ENCODE data around the gene PDE6H. TPM values are rescaled to one million over a fixed set of nuclear protein-coding genes. Genes with fewer than 3 reads are reported as not detected.

Gene PDE6H
- polyA plus RNA-seq, 2 donors = not detected

DNA sequence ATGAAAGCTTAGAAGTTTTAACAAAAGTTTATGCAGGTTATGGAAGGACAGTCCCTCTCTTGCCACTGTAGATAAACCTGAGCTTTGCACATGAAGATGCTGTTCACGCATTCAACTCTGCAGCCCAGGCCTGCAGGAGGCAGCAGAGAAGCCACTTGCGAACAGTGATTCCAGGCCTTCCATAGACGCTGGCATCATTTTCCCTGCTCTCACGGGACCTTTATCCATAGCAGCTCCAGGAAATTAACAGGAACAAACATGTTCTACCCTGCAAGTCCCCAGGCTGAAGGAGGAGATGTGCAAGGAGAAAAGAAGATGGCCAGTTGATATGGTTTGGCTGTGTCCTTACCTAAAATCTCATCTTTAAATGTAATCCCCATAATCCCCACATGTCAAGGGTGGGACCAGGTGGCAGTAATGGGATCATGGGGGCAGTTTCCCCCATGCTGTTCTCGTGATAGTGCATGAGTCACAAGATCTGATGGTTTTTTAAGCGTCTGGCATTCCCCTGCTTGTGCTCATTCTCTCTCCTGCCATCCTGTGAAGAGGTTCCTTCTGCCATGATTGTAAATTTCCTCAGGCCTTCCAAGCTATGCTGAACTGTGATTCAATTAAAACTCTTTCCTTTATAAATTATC is 36.5 kb upstream of the PDE6H start:
- H3K27me3 ChIP-seq (ENCODE audit: control insufficient read depth in 1 of 2, insufficient read depth in 2 of 2, low read length in 2 of 2) = no peaks in the 10 kb centered on the region
- H3K36me3 ChIP-seq (ENCODE audit: control insufficient read depth in 2 of 2, insufficient read depth in 2 of 2, low read length in 1 of 2) = no peaks in the 10 kb centered on the region
- no peak overlapping the region for H3K27ac ChIP-seq (ENCODE audit: low read depth in 2 of 2, low read length in 1 of 2)
- H3K9me3 ChIP-seq (ENCODE audit: control insufficient read depth in 2 of 2, insufficient read depth in 1 of 2, low read depth in 1 of 2, low read length in 1 of 2) = no peaks in the 10 kb centered on the region
- 73 to 82% methylated on average over 6 of the region's 6 CpGs for WGBS, 2 donors
- H3K4me3 ChIP-seq (ENCODE audit: low read depth in 1 of 2, low read length in 2 of 2) = no peak overlapping the region
- no peaks in the 10 kb centered on the region for H3K4me1 ChIP-seq (ENCODE audit: control insufficient read depth in 2 of 2, insufficient read depth in 2 of 2, low read length in 1 of 2)

DNA sequence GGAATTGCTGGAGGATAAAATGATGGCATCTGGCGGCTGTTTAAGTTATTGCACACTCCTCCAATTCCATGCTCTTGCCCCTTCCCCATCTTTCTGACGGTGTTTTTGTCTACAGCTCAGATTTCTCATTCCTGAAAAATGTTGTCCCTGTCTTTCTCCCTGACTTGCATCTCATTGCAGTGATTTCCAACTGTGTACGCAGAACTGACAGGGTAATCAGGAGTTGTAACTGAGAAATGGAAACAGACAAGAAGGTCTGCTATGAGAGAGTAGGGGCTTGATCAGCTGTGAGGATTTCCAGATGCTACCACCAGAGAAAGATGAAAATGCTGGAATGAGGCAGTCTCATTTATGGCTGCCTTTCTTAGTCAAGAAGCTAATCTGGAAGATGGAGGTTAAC is 35.8 kb upstream of the PDE6H start:
- H3K4me3 ChIP-seq (ENCODE audit: low read depth in 1 of 2, low read length in 2 of 2) = no peak overlapping the region
- H3K9me3 ChIP-seq (ENCODE audit: control insufficient read depth in 2 of 2, insufficient read depth in 1 of 2, low read depth in 1 of 2, low read length in 1 of 2) = no peaks in the 10 kb centered on the region
- no peak overlapping the region for H3K27ac ChIP-seq (ENCODE audit: low read depth in 2 of 2, low read length in 1 of 2)
- no peaks in the 10 kb centered on the region for H3K36me3 ChIP-seq (ENCODE audit: control insufficient read depth in 2 of 2, insufficient read depth in 2 of 2, low read length in 1 of 2)
- H3K4me1 ChIP-seq (ENCODE audit: control insufficient read depth in 2 of 2, insufficient read depth in 2 of 2, low read length in 1 of 2) = no peaks in the 10 kb centered on the region
- H3K27me3 ChIP-seq (ENCODE audit: control insufficient read depth in 1 of 2, insufficient read depth in 2 of 2, low read length in 2 of 2) = no peaks in the 10 kb centered on the region
- WGBS, 2 donors = 80 to 92% methylated on average over 3 of the region's 3 CpGs

DNA sequence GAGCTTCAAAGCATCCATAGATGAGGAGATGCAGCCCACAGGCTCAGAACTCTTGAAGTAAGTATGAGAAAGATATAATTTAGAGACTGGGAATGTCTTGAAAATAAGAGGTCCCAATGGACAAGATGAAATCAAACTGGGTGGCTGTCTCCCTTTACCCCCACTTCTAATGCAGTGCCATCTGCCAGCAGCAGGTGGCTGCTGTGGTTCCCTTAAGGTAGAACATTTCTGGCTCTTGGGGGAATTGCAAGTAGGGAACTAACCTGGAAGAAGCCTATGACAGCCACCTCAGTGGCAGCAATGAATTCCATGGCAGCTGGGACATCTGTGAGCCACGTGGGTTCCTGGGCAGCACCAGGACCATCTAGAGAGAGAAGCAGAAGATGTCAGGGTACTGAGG is 35.2 kb upstream of the PDE6H start:
- no peak overlapping the region for H3K27ac ChIP-seq (ENCODE audit: low read depth in 2 of 2, low read length in 1 of 2)
- H3K9me3 ChIP-seq (ENCODE audit: control insufficient read depth in 2 of 2, insufficient read depth in 1 of 2, low read depth in 1 of 2, low read length in 1 of 2) = no peaks in the 10 kb centered on the region
- no peaks in the 10 kb centered on the region for H3K27me3 ChIP-seq (ENCODE audit: control insufficient read depth in 1 of 2, insufficient read depth in 2 of 2, low read length in 2 of 2)
- H3K4me3 ChIP-seq (ENCODE audit: low read depth in 1 of 2, low read length in 2 of 2) = no peak overlapping the region
- peaks cover 0 to 4% of the 10 kb centered on the region in 2 donors for H3K36me3 ChIP-seq (ENCODE audit: control insufficient read depth in 2 of 2, insufficient read depth in 2 of 2, low read length in 1 of 2)
- H3K4me1 ChIP-seq (ENCODE audit: control insufficient read depth in 2 of 2, insufficient read depth in 2 of 2, low read length in 1 of 2) = no peaks in the 10 kb centered on the region
- 76 to 81% methylated on average over 1 of the region's 1 CpG for WGBS, 2 donors

DNA sequence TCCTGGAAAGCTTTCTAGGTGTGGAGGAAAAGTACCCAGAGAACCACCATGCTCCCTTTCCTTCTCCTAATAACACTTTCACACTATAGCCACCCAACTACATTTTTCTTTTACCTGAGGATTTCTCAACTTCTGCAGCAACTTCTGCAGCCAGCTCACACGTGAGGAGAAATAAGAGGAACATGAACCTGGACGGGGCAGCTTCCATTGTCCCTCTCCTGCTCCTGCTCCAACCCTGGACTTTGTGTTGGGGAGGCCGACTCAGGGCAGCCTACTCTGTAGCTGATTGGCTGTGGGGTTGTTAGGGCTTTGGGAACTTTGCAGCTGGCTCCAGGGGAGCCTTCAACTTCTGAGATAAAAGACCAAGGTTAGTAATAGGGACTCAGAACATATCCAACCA is 34.5 kb upstream of the PDE6H start, which contains the start of gene ERP27:
ERP27 (minus strand) TSS at position 237 of the 400 bp plus-strand sequence; CDS start at position 208, 29 bp downstream.
- WGBS, 2 donors = 66 to 93% methylated on average over 3 of the region's 3 CpGs
- H3K4me1 ChIP-seq (ENCODE audit: control insufficient read depth in 2 of 2, insufficient read depth in 2 of 2, low read length in 1 of 2) = no peaks in the 10 kb centered on the region
- no peak within 1 kb of the TSS for H3K27ac ChIP-seq (ENCODE audit: low read depth in 2 of 2, low read length in 1 of 2)
- H3K4me3 ChIP-seq (ENCODE audit: low read depth in 1 of 2, low read length in 2 of 2) = no peak within 1 kb of the TSS
- no peaks in the 10 kb centered on the region for H3K9me3 ChIP-seq (ENCODE audit: control insufficient read depth in 2 of 2, insufficient read depth in 1 of 2, low read depth in 1 of 2, low read length in 1 of 2)
- H3K36me3 ChIP-seq (ENCODE audit: control insufficient read depth in 2 of 2, insufficient read depth in 2 of 2, low read length in 1 of 2) = peaks cover 0 to 4% of the 10 kb centered on the region in 2 donors
- H3K27me3 ChIP-seq (ENCODE audit: control insufficient read depth in 1 of 2, insufficient read depth in 2 of 2, low read length in 2 of 2) = no peaks in the 10 kb centered on the region

DNA sequence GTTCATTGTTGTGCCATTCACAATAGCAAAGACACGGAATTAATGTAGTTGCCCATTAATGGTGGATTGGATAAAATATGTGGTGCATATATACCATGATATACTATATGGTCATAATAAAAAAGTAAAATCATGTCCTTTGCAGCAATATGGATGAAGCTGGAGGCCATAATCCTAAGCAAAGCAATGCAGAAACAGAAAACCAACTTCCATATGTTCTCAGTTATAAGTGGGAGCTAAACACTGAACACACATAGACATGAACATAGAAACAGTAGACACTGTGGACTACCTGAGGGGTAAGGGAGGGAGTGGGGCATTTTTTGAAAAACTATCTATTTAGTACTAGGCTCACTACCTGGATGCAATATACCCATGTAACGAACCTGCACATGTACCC is 31.5 kb upstream of the PDE6H start:
- WGBS, 2 donors = 95 to 96% methylated on average over 2 of the region's 2 CpGs
- Histone ChIP-seq H3K36me3 (ENCODE audit: control insufficient read depth in 2 of 2, insufficient read depth in 2 of 2, low read length in 1 of 2) (peaks cover 2 to 4% of the 10 kb centered on the region in 2 donors), H3K27ac (ENCODE audit: low read depth in 2 of 2, low read length in 1 of 2) (no peak overlapping the region), H3K27me3 (ENCODE audit: control insufficient read depth in 1 of 2, insufficient read depth in 2 of 2, low read length in 2 of 2) (no peaks in the 10 kb centered on the region), H3K4me3 (ENCODE audit: low read depth in 1 of 2, low read length in 2 of 2) (no peak overlapping the region), H3K9me3 (ENCODE audit: control insufficient read depth in 2 of 2, insufficient read depth in 1 of 2, low read depth in 1 of 2, low read length in 1 of 2) (no peaks in the 10 kb centered on the region), H3K4me1 (ENCODE audit: control insufficient read depth in 2 of 2, insufficient read depth in 2 of 2, low read length in 1 of 2) (no peaks in the 10 kb centered on the region)

DNA sequence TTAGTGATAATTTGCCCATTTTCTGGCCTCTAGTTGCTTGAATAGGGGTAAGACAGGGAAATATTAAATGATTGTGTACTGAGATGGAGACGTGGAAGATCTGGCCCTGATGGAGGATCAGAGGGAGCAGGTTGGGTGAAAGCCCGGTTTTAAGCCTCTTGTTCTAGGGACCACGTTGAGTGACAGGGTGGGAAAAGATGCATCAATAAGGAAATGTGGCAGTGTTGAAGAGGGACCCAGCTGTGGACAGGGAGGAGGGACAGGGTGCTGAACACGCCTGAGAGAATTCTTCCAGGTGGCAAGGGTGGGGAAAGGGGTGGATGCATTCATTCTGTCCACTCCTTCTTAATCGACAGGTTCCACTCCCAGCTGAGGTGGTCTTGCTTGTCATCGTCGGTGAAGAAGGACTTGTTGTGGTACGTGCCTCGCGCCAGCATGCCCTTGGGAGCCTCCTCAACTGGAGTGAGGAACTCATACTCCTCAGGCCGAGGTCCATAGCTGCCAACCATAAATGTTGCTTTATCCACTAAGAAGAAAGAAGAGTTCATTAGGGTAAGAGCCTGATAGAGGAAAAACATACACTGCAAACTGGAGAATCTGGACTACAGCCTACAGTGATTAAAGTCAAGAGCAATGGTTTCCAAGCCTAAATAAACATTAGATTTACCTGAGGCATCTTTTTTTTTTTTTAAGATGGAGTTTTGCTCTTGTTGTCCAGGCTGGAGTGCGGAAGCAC is 30.5 kb upstream of the PDE6H start:
- Histone ChIP-seq H3K27ac (ENCODE audit: low read depth in 2 of 2, low read length in 1 of 2) (no peak overlapping the region), H3K4me3 (ENCODE audit: low read depth in 1 of 2, low read length in 2 of 2) (no peak overlapping the region), H3K36me3 (ENCODE audit: control insufficient read depth in 2 of 2, insufficient read depth in 2 of 2, low read length in 1 of 2) (peaks cover 2 to 4% of the 10 kb centered on the region in 2 donors), H3K27me3 (ENCODE audit: control insufficient read depth in 1 of 2, insufficient read depth in 2 of 2, low read length in 2 of 2) (no peaks in the 10 kb centered on the region), H3K4me1 (ENCODE audit: control insufficient read depth in 2 of 2, insufficient read depth in 2 of 2, low read length in 1 of 2) (no peaks in the 10 kb centered on the region), H3K9me3 (ENCODE audit: control insufficient read depth in 2 of 2, insufficient read depth in 1 of 2, low read depth in 1 of 2, low read length in 1 of 2) (no peaks in the 10 kb centered on the region)
- WGBS, 2 donors = 86 to 91% methylated on average over 12 of the region's 12 CpGs

DNA sequence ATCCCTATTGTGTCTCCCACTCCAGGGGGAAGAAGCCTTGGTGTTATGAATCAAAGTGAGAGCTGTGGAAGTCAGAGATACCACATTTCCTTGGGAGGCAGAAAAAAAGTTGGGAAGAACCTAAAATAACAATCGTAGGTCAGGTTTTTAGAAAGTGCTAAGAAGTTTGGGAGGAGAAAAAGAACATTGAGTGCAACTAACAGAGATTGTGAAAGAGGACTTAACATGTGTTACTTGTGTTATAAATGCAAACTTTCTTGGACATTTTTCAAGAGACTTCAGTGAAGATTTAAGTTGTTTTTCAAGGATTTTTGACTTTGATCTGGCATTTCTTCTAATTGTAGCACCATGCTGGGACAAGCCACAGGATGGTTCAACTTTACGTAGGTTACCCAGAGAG is 26.7 kb upstream of the PDE6H start:
- Histone ChIP-seq H3K27me3 (ENCODE audit: control insufficient read depth in 1 of 2, insufficient read depth in 2 of 2, low read length in 2 of 2) (no peaks in the 10 kb centered on the region), H3K9me3 (ENCODE audit: control insufficient read depth in 2 of 2, insufficient read depth in 1 of 2, low read depth in 1 of 2, low read length in 1 of 2) (no peaks in the 10 kb centered on the region), H3K27ac (ENCODE audit: low read depth in 2 of 2, low read length in 1 of 2) (peak overlapping the region in 1 of 2 donors; percentile 38), H3K4me3 (ENCODE audit: low read depth in 1 of 2, low read length in 2 of 2) (no peak overlapping the region), H3K36me3 (ENCODE audit: control insufficient read depth in 2 of 2, insufficient read depth in 2 of 2, low read length in 1 of 2) (peaks cover 2 to 4% of the 10 kb centered on the region in 2 donors), H3K4me1 (ENCODE audit: control insufficient read depth in 2 of 2, insufficient read depth in 2 of 2, low read length in 1 of 2) (peaks cover 0 to 4% of the 10 kb centered on the region in 2 donors)
- 71 to 84% methylated on average over 2 of the region's 2 CpGs for WGBS, 2 donors

DNA sequence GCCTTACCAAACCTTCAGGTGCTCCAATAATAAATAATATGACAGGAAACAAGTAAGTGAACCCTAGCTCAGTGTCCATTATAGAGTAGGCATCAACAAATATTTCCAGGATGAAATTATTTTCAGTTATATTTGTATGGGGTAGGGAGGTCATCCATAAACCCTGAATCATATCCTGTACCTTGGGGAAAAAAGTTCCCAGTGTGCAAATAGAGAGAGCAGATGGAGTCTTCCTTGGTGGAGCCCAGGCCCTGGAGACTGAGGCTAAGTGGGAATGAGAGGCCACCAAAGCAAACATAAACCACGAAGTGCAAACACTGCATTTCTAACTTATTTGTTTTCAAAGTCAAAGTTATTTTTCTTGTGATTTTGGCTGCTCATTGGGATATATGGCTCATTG is 26.0 kb upstream of the PDE6H start:
- H3K27me3 ChIP-seq (ENCODE audit: control insufficient read depth in 1 of 2, insufficient read depth in 2 of 2, low read length in 2 of 2) = no peaks in the 10 kb centered on the region
- H3K9me3 ChIP-seq (ENCODE audit: control insufficient read depth in 2 of 2, insufficient read depth in 1 of 2, low read depth in 1 of 2, low read length in 1 of 2) = no peaks in the 10 kb centered on the region
- WGBS, 2 donors = 55 to 72% methylated on average over 1 of the region's 1 CpG
- H3K4me1 ChIP-seq (ENCODE audit: control insufficient read depth in 2 of 2, insufficient read depth in 2 of 2, low read length in 1 of 2) = peaks cover 0 to 6% of the 10 kb centered on the region in 2 donors
- no peak overlapping the region for H3K4me3 ChIP-seq (ENCODE audit: low read depth in 1 of 2, low read length in 2 of 2)
- H3K27ac ChIP-seq (ENCODE audit: low read depth in 2 of 2, low read length in 1 of 2) = peak overlapping the region in 1 of 2 donors; percentile 33
- peaks cover 2 to 4% of the 10 kb centered on the region in 2 donors for H3K36me3 ChIP-seq (ENCODE audit: control insufficient read depth in 2 of 2, insufficient read depth in 2 of 2, low read length in 1 of 2)

DNA sequence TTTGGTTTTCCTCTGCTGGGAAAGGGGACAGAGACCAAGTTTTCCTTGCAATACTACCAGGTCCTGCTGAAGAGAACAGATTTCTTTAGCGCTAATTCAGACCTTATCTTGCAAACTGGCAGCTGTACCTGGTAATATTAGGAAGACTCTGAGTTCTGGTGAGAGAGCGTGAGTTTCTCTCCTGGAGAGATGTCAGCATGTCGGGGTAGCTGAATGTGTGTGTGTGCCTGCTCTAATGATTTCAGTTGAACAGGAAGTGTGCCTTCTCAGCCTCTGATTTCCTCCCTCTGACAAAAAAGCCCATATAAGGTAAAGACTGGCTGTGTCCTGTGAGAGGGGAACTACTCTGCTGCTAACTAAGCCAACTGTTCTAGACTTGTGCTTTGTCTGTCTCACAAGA is 24.2 kb upstream of the PDE6H start:
- WGBS, 2 donors = 24 to 47% methylated on average over 3 of the region's 3 CpGs
- H3K27me3 ChIP-seq (ENCODE audit: control insufficient read depth in 1 of 2, insufficient read depth in 2 of 2, low read length in 2 of 2) = no peaks in the 10 kb centered on the region
- H3K4me3 ChIP-seq (ENCODE audit: low read depth in 1 of 2, low read length in 2 of 2) = no peak overlapping the region
- H3K4me1 ChIP-seq (ENCODE audit: control insufficient read depth in 2 of 2, insufficient read depth in 2 of 2, low read length in 1 of 2) = peaks cover 0 to 6% of the 10 kb centered on the region in 2 donors
- peaks cover 0 to 2% of the 10 kb centered on the region in 2 donors for H3K36me3 ChIP-seq (ENCODE audit: control insufficient read depth in 2 of 2, insufficient read depth in 2 of 2, low read length in 1 of 2)
- no peaks in the 10 kb centered on the region for H3K9me3 ChIP-seq (ENCODE audit: control insufficient read depth in 2 of 2, insufficient read depth in 1 of 2, low read depth in 1 of 2, low read length in 1 of 2)
- peak overlapping the region; percentile 45 to 68 for H3K27ac ChIP-seq (ENCODE audit: low read depth in 2 of 2, low read length in 1 of 2)
